HG03280 (cell line): ENCODE results near the gene PFDN2.
"Not testable (repeated sequence)": the region's sequence is repeated elsewhere in the genome, so short reads cannot be mapped to it uniquely, and the experiment has no call there.

Experiments used
- ATAC-seq: cut with Tn5 transposase; IDR thresholded peaks from one replicate; pipeline ENCODE4 v1.9.1; 2021; ENCODE audit warnings: mild to moderate bottlenecking, moderate library complexity; ENCODE audit not compliant: unreplicated experiment

The PFDN2 gene

GRCh38 chr1:161139766-161140165, 21.9 kb upstream of the PFDN2 start:
- ATAC-seq: no peak

- ATAC-seq: no peak
Observed at GRCh38 chr1:161138431-161138830, 20.6 kb upstream of the PFDN2 start.

- ATAC-seq: no peak
Observed at GRCh38 chr1:161137881-161138280, 20.0 kb upstream of the PFDN2 start.

- ATAC-seq: no peak
Observed at GRCh38 chr1:161133220-161133740, 15.4 kb upstream of the PFDN2 start.

- ATAC-seq: peak; percentile 93
Observed at GRCh38 chr1:161132410-161133219, 14.8 kb upstream of the PFDN2 start, which contains the start of gene DEDD. TSS of gene DEDD (minus strand) at chr1:161132667. CDS start at chr1:161124462, 8,205 bp downstream.

- no peak for ATAC-seq
Observed at GRCh38 chr1:161131523-161132409, 13.9 kb upstream of the PFDN2 start.

- ATAC-seq: no peak
Observed at GRCh38 chr1:161130266-161130665, 12.4 kb upstream of the PFDN2 start.

- ATAC-seq: no peak
Observed at GRCh38 chr1:161128591-161129420, 11.0 kb upstream of the PFDN2 start.

GRCh38 chr1:161127649-161128048, 9.8 kb upstream of the PFDN2 start:
- no peak for ATAC-seq

- ATAC-seq: no peak
Observed at GRCh38 chr1:161122967-161123366, 5.1 kb upstream of the PFDN2 start.

GRCh38 chr1:161121834-161122233, 4.0 kb upstream of the PFDN2 start:
- no peak for ATAC-seq

GRCh38 chr1:161121042-161121650, 3.3 kb upstream of the PFDN2 start:
- no peak for ATAC-seq

GRCh38 chr1:161119092-161119903, 1.5 kb upstream of the PFDN2 start:
- ATAC-seq: no peak

- ATAC-seq: not testable (repeated sequence)
Observed at GRCh38 chr1:161115961-161116360, 1.9 kb downstream of the PFDN2 start.

GRCh38 chr1:161115132-161115711, 2.6 kb downstream of the PFDN2 start:
- ATAC-seq: no peak

- no peak for ATAC-seq
Observed at GRCh38 chr1:161114556-161114955, 3.3 kb downstream of the PFDN2 start.

- no peak for ATAC-seq
Observed at GRCh38 chr1:161113915-161114314, 3.9 kb downstream of the PFDN2 start.

GRCh38 chr1:161111527-161111926, 6.3 kb downstream of the PFDN2 start:
- no peak for ATAC-seq

- no peak for ATAC-seq
Observed at GRCh38 chr1:161111117-161111516, 6.7 kb downstream of the PFDN2 start.
